ENCODE data around the gene RNF5.

DNA sequence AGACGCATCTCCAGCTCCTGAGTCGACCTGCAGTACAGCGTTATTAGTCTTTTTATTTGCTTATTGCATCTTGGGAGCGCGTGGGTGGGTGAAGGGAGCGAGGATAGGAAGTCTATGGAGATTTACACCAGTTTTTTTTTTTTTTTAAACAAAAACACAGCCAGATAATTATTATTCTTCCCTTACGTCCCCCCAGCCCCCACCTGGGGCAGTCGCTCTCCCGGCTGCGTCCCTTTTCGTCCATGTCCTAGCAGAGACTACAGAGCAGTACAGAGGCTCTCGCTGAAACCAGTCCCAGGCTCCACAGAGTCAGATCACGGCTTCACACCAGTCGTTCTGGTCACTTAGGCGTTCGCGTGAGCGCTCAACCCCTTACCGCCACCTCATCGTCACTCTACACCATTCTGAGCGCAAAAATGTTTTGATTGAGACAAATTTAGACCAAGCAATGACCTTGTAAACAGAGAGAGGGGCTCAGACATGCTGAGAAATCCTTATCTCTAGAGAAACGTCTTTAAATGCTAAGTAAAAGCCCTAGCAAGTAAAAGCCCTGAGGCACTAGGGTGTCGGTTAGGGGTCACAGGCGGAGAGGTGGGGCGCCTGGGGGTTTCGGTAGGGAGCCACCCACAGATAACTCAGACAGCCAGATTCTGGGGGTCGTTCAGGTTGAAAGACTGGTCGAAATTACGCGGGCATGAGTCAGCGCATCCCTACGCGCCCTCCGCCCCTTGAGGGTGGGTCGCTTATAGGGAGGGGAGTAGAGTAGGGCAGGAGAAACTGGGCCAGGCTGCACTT, 25.2 kb upstream of the RNF5 start:
- TF ChIP-seq, protein P1, sequence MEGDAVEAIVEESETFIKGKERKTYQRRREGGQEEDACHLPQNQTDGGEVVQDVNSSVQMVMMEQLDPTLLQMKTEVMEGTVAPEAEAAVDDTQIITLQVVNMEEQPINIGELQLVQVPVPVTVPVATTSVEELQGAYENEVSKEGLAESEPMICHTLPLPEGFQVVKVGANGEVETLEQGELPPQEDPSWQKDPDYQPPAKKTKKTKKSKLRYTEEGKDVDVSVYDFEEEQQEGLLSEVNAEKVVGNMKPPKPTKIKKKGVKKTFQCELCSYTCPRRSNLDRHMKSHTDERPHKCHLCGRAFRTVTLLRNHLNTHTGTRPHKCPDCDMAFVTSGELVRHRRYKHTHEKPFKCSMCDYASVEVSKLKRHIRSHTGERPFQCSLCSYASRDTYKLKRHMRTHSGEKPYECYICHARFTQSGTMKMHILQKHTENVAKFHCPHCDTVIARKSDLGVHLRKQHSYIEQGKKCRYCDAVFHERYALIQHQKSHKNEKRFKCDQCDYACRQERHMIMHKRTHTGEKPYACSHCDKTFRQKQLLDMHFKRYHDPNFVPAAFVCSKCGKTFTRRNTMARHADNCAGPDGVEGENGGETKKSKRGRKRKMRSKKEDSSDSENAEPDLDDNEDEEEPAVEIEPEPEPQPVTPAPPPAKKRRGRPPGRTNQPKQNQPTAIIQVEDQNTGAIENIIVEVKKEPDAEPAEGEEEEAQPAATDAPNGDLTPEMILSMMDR (conservative IDR thresholded peaks at IDR 0.05; ENCODE audit: low read depth, low read length), result no peak
- no peak for TF ChIP-seq MAFK (IDR thresholded peaks at IDR 0.05; ENCODE audit: low read depth, low read length)
- no peak for TF ChIP-seq RAD21 (IDR thresholded peaks at IDR 0.05; ENCODE audit: low read length)
- TF ChIP-seq FOS (IDR thresholded peaks at IDR 0.05; ENCODE audit: low read depth, low read length), result peak; percentile 42; the same call in 1 of the 2 replicates
- TF ChIP-seq RFX5 (IDR thresholded peaks at IDR 0.05; ENCODE audit: low read depth, low read length), result no peak

Data from IMR-90 (cell line).